WTC11 (cell line): Measurements from ENCODE around the gene SPOCK2. TPM values are rescaled to one million over a fixed set of nuclear protein-coding genes. Genes with fewer than 3 reads are reported as not detected.

Experiments
- ATAC-seq: fragments of 200-7000 bp; cut with Tn5 transposase; 2 replicates; pipeline ENCODE4 v1.10.0; 2021; ENCODE audit warnings: mild to moderate bottlenecking, moderate library complexity
- CTCF ChIA-PET: fragments of 300-600 bp; sonication (Branson Sonifier 250); formaldehyde crosslinking; loops from one replicate; lab custom pipeline; 2021; ENCODE audit warnings: antibody characterized with exemption; lab: Charles Lee
- POLR2A ChIA-PET: fragments of 350-600 bp; sonication (Branson Sonifier 250); formaldehyde crosslinking; loops from one replicate; lab custom pipeline; 2021; ENCODE audit warnings: antibody characterized with exemption; lab: Charles Lee
- DNase-seq: peaks from one replicate; pipeline ENCODE4 v3.0.0; 2021; ENCODE audit warnings: low spot score
- H3K27ac Mint-ChIP-seq: 2 replicates; pipeline ENCODE4 v1.8.0; 2021; ENCODE audit warnings: mixed read lengths
- H3K27me3 Mint-ChIP-seq: 2 replicates; pipeline ENCODE4 v1.8.0; 2021; ENCODE audit warnings: low read depth, mild to moderate bottlenecking, moderate library complexity, mixed read lengths
- H3K36me3 Mint-ChIP-seq: 2 replicates; pipeline ENCODE4 v1.8.0; 2021; ENCODE audit warnings: mixed read lengths
- H3K4me1 Mint-ChIP-seq: 2 replicates; pipeline ENCODE4 v1.8.0; 2022; ENCODE audit warnings: mixed read lengths
- H3K4me3 Mint-ChIP-seq: 2 replicates; pipeline ENCODE4 v1.8.0; 2021; ENCODE audit warnings: mild to moderate bottlenecking, moderate library complexity, mixed read lengths
- H3K9me3 Mint-ChIP-seq: 2 replicates; pipeline ENCODE4 v1.8.0; 2021; ENCODE audit warnings: mixed read lengths
- ATF2 ChIP-seq: sonication (generic); formaldehyde crosslinking; IDR thresholded peaks from 2 replicates; pipeline ENCODE4 v1.8.1; 2022; ENCODE audit warnings: low read depth, missing genetic modification reagents, borderline replicate concordance
- CBFB ChIP-seq: sonication (generic); formaldehyde crosslinking; IDR thresholded peaks from 2 replicates; pipeline ENCODE4 v1.8.1; 2022; ENCODE audit warnings: mild to moderate bottlenecking, low read depth, missing genetic modification reagents
- E2F1 ChIP-seq: sonication (generic); formaldehyde crosslinking; IDR thresholded peaks from 2 replicates; pipeline ENCODE4 v1.8.0; 2022; ENCODE audit warnings: mild to moderate bottlenecking, missing genetic modification reagents
- ESRRA ChIP-seq: sonication (generic); formaldehyde crosslinking; IDR thresholded peaks from 2 replicates; pipeline ENCODE4 v1.8.1; 2022; ENCODE audit warnings: mild to moderate bottlenecking, missing genetic modification reagents, borderline replicate concordance
- FOXP1 ChIP-seq: sonication (generic); formaldehyde crosslinking; IDR thresholded peaks from 2 replicates; pipeline ENCODE4 v1.8.0; 2022; ENCODE audit warnings: missing genetic modification reagents, mild to moderate bottlenecking, moderate library complexity, borderline replicate concordance
- GABPB1 ChIP-seq: sonication (generic); formaldehyde crosslinking; IDR thresholded peaks from 2 replicates; pipeline ENCODE4 v1.8.1; 2023; ENCODE audit warnings: mild to moderate bottlenecking, missing genetic modification reagents
- HMGA2 ChIP-seq: fragments of 250-450 bp; sonication (Bioruptor Pico); IDR thresholded peaks from 2 replicates; pipeline ENCODE4 v1.4.0; 2021; ENCODE audit warnings: mild to moderate bottlenecking, moderate library complexity
- IRF2 ChIP-seq: sonication (generic); formaldehyde crosslinking; IDR thresholded peaks from 2 replicates; pipeline ENCODE4 v1.8.0; 2022; ENCODE audit warnings: low read depth, missing genetic modification reagents, borderline replicate concordance
- JUN ChIP-seq: sonication (generic); formaldehyde crosslinking; IDR thresholded peaks from 2 replicates; pipeline ENCODE4 v1.8.0; 2023; ENCODE audit warnings: mild to moderate bottlenecking, missing genetic modification reagents
- MYBL2 ChIP-seq: sonication (generic); formaldehyde crosslinking; IDR thresholded peaks from 2 replicates; pipeline ENCODE4 v1.8.1; 2023; ENCODE audit warnings: mild to moderate bottlenecking, moderate library complexity, missing genetic modification reagents
- NR1H2 ChIP-seq: sonication (generic); formaldehyde crosslinking; IDR thresholded peaks from 2 replicates; pipeline ENCODE4 v1.9.0; 2021; ENCODE audit warnings: mild to moderate bottlenecking, moderate library complexity, missing genetic modification reagents
- NR2C2 ChIP-seq: sonication (generic); formaldehyde crosslinking; IDR thresholded peaks from 2 replicates; pipeline ENCODE4 v1.8.0; 2022; ENCODE audit warnings: mild to moderate bottlenecking, missing genetic modification reagents
- OVOL2 ChIP-seq: fragments of 250-450 bp; sonication (Bioruptor Pico); IDR thresholded peaks from 2 replicates; pipeline ENCODE4 v1.9.0; 2021; ENCODE audit warnings: mild to moderate bottlenecking, borderline replicate concordance
- PRRX2 ChIP-seq: fragments of 250-450 bp; sonication (Bioruptor Pico); IDR thresholded peaks from 2 replicates; pipeline ENCODE4 v1.8.0; 2021; ENCODE audit warnings: mild to moderate bottlenecking
- SMAD4 ChIP-seq: sonication (generic); formaldehyde crosslinking; IDR thresholded peaks from 2 replicates; pipeline ENCODE4 v1.8.0; 2022; ENCODE audit warnings: mild to moderate bottlenecking, missing genetic modification reagents
- SOX15 ChIP-seq: fragments of 250-450 bp; sonication (Bioruptor Pico); IDR thresholded peaks from 2 replicates; pipeline ENCODE4 v1.9.0; 2021; ENCODE audit warnings: mild to moderate bottlenecking
- SP1 ChIP-seq: sonication (generic); formaldehyde crosslinking; conservative IDR thresholded peaks from 2 replicates; pipeline ENCODE4 v1.8.1; 2022; ENCODE audit warnings: missing genetic modification reagents
- TEAD1 ChIP-seq: sonication (generic); formaldehyde crosslinking; IDR thresholded peaks from 2 replicates; pipeline ENCODE4 v1.8.0; 2022; ENCODE audit warnings: mild to moderate bottlenecking, missing genetic modification reagents
- USF2 ChIP-seq: sonication (generic); formaldehyde crosslinking; IDR thresholded peaks from 2 replicates; pipeline ENCODE4 v1.8.1; 2023; ENCODE audit warnings: mild to moderate bottlenecking, missing genetic modification reagents, moderate library complexity
- ZBTB21 ChIP-seq: sonication (generic); formaldehyde crosslinking; IDR thresholded peaks from 2 replicates; pipeline ENCODE4 v1.8.1; 2023; ENCODE audit warnings: mild to moderate bottlenecking, missing genetic modification reagents, borderline replicate concordance
- total RNA-seq: library from RNA; stranded (reverse); gene quantifications from 3 replicates; pipeline ENCODE4 v1.2.3, GENCODE V29; 2021
- TF ChIP-seq, protein P1 (sequence below): fragments of 200-600 bp; IDR thresholded peaks from 2 replicates; pipeline ENCODE4 v1.8.0; 2022; ENCODE audit warnings: antibody characterized with exemption
- TF ChIP-seq, protein P2 (sequence below): fragments of 250-450 bp; sonication (Bioruptor Pico); IDR thresholded peaks from 2 replicates; pipeline ENCODE4 v1.9.0; 2021; ENCODE audit warnings: mild to moderate bottlenecking
- TF ChIP-seq, protein P3 (sequence below): fragments of 250-450 bp; sonication (Bioruptor Pico); IDR thresholded peaks from 2 replicates; pipeline ENCODE4 v1.9.0; 2021; ENCODE audit warnings: moderate library complexity, mild to moderate bottlenecking, inconsistent platforms, borderline replicate concordance
- TF ChIP-seq, protein P4 (sequence below): fragments of 250-450 bp; sonication (Bioruptor Pico); IDR thresholded peaks from 2 replicates; pipeline ENCODE4 v1.9.0; 2021; ENCODE audit warnings: mild to moderate bottlenecking, borderline replicate concordance

SPOCK2 gene
- total RNA-seq, 1 experiment from 2014 or later = 4.7 TPM

GRCh38 chr10:72092987-72093386 is 4.6 kb upstream of the SPOCK2 start:
- Mint-ChIP-seq H3K36me3 (peaks cover 3% of the 10 kb centered on the region; the same call in 1 of the 2 replicates), H3K4me3 (no peak overlapping the region), H3K27me3 (peaks cover 24% of the 10 kb centered on the region), H3K27ac (no peak overlapping the region), H3K9me3 (no peaks in the 10 kb centered on the region), H3K4me1 (peaks cover 15% of the 10 kb centered on the region)
- ATAC-seq = no peak
- DNase-seq = no peak
- POLR2A ChIA-PET = interaction anchor here (0.7 kb wide), 1 partner anchor 32 kb away, joined by 3 read pairs; no protein-coding TSS in a partner anchor
- CTCF ChIA-PET = interaction anchor here (1.1 to 2.0 kb wide), 2 partner anchors 23 to 44 kb away, joined by 4 to 5 read pairs; no protein-coding TSS in a partner anchor
- TF ChIP-seq ZBTB21 (CRISPR knock-in tag) (no peak), ATF2 (CRISPR knock-in tag) (no peak), IRF2 (CRISPR knock-in tag) (no peak), HMGA2 (CRISPR knock-in tag) (no peak), JUN (CRISPR knock-in tag) (no peak), ESRRA (CRISPR knock-in tag) (no peak), CBFB (CRISPR knock-in tag) (no peak), SMAD4 (CRISPR knock-in tag) (no peak)

DNA sequence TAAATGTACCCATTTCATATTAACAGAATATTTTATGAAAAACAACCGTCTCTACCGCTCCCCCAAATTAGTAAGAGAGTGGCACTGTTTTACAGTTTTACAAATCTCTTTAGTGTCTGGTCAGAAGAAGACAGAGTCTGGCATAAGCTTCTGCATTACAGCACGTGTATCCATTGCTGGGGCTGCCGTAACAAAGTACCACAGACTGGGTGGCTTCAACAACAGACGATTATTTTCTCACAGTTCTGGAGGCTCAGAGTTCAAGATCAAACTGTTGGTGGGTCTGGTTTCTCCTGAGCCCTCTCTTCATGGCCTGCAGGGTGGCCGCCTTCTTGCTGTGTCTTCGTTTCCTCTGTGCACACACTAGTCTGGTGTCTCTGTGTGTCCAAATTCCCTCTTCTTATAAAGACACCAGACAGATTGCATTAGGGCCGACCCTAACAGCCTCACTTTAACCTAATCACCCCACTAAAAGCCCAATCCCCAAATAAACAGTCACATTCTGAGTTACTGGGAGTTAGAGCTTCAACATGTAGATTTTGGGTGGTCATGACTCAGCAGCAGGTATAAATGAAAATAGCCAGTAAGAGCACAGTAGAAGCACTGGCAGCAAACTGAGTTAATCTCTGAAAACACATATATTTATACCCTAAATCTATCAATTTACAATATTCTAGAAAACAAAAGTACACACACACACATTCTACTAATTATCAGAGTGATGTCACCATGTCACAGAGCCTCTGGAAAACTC is 4.0 kb upstream of the SPOCK2 start:
- H3K4me3 Mint-ChIP-seq = no peak overlapping the region
- POLR2A ChIA-PET = no interaction called here
- CTCF ChIA-PET = no interaction called here
- TF ChIP-seq E2F1 (CRISPR knock-in tag) = no peak
- TF ChIP-seq, protein P1, sequence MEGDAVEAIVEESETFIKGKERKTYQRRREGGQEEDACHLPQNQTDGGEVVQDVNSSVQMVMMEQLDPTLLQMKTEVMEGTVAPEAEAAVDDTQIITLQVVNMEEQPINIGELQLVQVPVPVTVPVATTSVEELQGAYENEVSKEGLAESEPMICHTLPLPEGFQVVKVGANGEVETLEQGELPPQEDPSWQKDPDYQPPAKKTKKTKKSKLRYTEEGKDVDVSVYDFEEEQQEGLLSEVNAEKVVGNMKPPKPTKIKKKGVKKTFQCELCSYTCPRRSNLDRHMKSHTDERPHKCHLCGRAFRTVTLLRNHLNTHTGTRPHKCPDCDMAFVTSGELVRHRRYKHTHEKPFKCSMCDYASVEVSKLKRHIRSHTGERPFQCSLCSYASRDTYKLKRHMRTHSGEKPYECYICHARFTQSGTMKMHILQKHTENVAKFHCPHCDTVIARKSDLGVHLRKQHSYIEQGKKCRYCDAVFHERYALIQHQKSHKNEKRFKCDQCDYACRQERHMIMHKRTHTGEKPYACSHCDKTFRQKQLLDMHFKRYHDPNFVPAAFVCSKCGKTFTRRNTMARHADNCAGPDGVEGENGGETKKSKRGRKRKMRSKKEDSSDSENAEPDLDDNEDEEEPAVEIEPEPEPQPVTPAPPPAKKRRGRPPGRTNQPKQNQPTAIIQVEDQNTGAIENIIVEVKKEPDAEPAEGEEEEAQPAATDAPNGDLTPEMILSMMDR = no peak
- TF ChIP-seq ESRRA (CRISPR knock-in tag) = no peak
- TF ChIP-seq, protein P2, sequence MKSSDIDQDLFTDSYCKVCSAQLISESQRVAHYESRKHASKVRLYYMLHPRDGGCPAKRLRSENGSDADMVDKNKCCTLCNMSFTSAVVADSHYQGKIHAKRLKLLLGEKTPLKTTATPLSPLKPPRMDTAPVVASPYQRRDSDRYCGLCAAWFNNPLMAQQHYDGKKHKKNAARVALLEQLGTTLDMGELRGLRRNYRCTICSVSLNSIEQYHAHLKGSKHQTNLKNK = no peak
- no peak for TF ChIP-seq NR1H2
- TF ChIP-seq MYBL2 = no peak
- TF ChIP-seq, protein P3, sequence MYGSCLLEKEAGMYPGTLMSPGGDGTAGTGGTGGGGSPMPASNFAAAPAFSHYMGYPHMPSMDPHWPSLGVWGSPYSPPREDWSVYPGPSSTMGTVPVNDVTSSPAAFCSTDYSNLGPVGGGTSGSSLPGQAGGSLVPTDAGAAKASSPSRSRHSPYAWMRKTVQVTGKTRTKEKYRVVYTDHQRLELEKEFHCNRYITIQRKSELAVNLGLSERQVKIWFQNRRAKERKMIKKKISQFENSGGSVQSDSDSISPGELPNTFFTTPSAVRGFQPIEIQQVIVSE (CRISPR knock-in tag) = no peak
- TF ChIP-seq NR2C2 (CRISPR knock-in tag) = no peak
- no peak for TF ChIP-seq SOX15 (CRISPR knock-in tag)
- TF ChIP-seq, protein P4, sequence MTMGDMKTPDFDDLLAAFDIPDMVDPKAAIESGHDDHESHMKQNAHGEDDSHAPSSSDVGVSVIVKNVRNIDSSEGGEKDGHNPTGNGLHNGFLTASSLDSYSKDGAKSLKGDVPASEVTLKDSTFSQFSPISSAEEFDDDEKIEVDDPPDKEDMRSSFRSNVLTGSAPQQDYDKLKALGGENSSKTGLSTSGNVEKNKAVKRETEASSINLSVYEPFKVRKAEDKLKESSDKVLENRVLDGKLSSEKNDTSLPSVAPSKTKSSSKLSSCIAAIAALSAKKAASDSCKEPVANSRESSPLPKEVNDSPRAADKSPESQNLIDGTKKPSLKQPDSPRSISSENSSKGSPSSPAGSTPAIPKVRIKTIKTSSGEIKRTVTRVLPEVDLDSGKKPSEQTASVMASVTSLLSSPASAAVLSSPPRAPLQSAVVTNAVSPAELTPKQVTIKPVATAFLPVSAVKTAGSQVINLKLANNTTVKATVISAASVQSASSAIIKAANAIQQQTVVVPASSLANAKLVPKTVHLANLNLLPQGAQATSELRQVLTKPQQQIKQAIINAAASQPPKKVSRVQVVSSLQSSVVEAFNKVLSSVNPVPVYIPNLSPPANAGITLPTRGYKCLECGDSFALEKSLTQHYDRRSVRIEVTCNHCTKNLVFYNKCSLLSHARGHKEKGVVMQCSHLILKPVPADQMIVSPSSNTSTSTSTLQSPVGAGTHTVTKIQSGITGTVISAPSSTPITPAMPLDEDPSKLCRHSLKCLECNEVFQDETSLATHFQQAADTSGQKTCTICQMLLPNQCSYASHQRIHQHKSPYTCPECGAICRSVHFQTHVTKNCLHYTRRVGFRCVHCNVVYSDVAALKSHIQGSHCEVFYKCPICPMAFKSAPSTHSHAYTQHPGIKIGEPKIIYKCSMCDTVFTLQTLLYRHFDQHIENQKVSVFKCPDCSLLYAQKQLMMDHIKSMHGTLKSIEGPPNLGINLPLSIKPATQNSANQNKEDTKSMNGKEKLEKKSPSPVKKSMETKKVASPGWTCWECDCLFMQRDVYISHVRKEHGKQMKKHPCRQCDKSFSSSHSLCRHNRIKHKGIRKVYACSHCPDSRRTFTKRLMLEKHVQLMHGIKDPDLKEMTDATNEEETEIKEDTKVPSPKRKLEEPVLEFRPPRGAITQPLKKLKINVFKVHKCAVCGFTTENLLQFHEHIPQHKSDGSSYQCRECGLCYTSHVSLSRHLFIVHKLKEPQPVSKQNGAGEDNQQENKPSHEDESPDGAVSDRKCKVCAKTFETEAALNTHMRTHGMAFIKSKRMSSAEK (CRISPR knock-in tag) = no peak
- TF ChIP-seq TEAD1 (CRISPR knock-in tag) = no peak
- TF ChIP-seq SP1 (CRISPR knock-in tag) = no peak
- TF ChIP-seq PRRX2 (CRISPR knock-in tag) = no peak
- TF ChIP-seq GABPB1 = no peak
- no peak for TF ChIP-seq USF2 (CRISPR knock-in tag)
- TF ChIP-seq SMAD4 (CRISPR knock-in tag) = no peak
- no peak for TF ChIP-seq OVOL2 (CRISPR knock-in tag)
- TF ChIP-seq FOXP1 = no peak

More for the DNA sequence above, 4.0 kb upstream of the SPOCK2 start:
- H3K4me1 Mint-ChIP-seq = peaks cover 15% of the 10 kb centered on the region
- DNase-seq (no peak), ATAC-seq (no peak)
- peaks cover 3% of the 10 kb centered on the region; the same call in 1 of the 2 replicates for H3K36me3 Mint-ChIP-seq
- peaks cover 28% of the 10 kb centered on the region for H3K27me3 Mint-ChIP-seq
- H3K9me3 Mint-ChIP-seq = no peaks in the 10 kb centered on the region
- H3K27ac Mint-ChIP-seq = no peak overlapping the region
